SH-SY5Y (cell line): ENCODE measurements around the gene PTGES3L.

Experiments used
- GATA2 ChIP-seq: IDR thresholded peaks from 2 replicates; pipeline ENCODE4 v1.6.1; 2011; ENCODE audit warnings: mild to moderate bottlenecking, low read depth, low read length
- GATA3 ChIP-seq: IDR thresholded peaks from 2 replicates; pipeline ENCODE4 v1.6.1; 2011; ENCODE audit warnings: low read depth, mild to moderate bottlenecking, low read length, moderate library complexity

PTGES3L gene

GRCh38 chr17:42920106-42920900 lies 59.6 kb downstream of the PTGES3L start:
- TF ChIP-seq GATA3: no peak
- TF ChIP-seq GATA2: no peak

DNA sequence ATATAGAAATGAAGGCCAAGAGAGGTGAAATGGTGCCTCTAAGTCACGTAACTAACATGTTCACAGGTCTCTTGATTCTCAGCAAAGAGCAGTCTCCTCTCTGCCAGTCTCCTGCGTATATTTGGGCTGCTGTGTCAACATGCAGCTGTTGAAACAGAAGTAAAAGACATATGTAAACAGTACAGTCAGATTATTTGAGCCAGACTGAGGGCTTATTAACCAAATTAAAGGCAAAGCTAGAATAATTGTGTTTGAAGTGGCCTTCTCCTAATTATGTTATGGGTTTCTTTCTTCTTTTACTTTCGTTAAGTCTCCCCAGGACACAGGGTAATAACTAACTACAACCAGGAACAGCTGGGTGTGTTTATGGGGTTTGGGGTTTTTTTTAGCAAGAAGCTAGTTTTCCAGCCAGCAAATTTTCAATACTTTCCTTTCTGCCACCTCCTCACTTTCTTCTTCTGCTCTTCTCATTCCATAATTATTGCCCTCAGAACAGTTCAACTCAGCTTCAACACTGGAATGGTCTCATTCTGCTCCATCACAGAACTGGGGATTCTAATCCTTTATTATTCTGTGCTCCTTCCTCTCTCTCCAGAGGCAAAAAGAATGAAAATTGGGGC lies 60.9 kb downstream of the PTGES3L start:
- TF ChIP-seq GATA2: no peak
- no peak for TF ChIP-seq GATA3
